ENCODE results near the gene PIP5KL1.

GRCh38 chr9:127898433-127899127, 32.0 kb downstream of the PIP5KL1 start:
- TF ChIP-seq CTCF (conservative IDR thresholded peaks at IDR 0.05; ENCODE audit: low read depth in 2 of 2) (no peak), POLR2AphosphoS5 (IDR thresholded peaks at IDR 0.05; ENCODE audit: low read depth) (no peak), EZH2phosphoT487 (IDR thresholded peaks at IDR 0.05; ENCODE audit: unreplicated experiment) (no peak), EZH2 (IDR thresholded peaks at IDR 0.05; ENCODE audit: low read depth, unreplicated experiment) (no peak), JUNB (IDR thresholded peaks at IDR 0.05; ENCODE audit: unreplicated experiment) (no peak), REST (IDR thresholded peaks at IDR 0.05; ENCODE audit: unreplicated experiment) (no peak), STAT1 (IDR thresholded peaks at IDR 0.05; ENCODE audit: unreplicated experiment) (no peak), CREB1 (CRISPR knock-in tag; IDR thresholded peaks at IDR 0.05; ENCODE audit: low read depth) (no peak), ZNF331 (CRISPR knock-in tag; IDR thresholded peaks at IDR 0.05; ENCODE audit: low read depth) (no peak)
- TF ChIP-seq, protein P1, sequence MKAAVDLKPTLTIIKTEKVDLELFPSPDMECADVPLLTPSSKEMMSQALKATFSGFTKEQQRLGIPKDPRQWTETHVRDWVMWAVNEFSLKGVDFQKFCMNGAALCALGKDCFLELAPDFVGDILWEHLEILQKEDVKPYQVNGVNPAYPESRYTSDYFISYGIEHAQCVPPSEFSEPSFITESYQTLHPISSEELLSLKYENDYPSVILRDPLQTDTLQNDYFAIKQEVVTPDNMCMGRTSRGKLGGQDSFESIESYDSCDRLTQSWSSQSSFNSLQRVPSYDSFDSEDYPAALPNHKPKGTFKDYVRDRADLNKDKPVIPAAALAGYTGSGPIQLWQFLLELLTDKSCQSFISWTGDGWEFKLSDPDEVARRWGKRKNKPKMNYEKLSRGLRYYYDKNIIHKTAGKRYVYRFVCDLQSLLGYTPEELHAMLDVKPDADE (IDR thresholded peaks at IDR 0.05) = no peak
